ENCODE measurements around the gene ATG9A.
"Not testable (repeated sequence)": the region's sequence is repeated elsewhere in the genome, so short reads cannot be mapped to it uniquely, and the experiment has no call there.

Gene ATG9A

DNA sequence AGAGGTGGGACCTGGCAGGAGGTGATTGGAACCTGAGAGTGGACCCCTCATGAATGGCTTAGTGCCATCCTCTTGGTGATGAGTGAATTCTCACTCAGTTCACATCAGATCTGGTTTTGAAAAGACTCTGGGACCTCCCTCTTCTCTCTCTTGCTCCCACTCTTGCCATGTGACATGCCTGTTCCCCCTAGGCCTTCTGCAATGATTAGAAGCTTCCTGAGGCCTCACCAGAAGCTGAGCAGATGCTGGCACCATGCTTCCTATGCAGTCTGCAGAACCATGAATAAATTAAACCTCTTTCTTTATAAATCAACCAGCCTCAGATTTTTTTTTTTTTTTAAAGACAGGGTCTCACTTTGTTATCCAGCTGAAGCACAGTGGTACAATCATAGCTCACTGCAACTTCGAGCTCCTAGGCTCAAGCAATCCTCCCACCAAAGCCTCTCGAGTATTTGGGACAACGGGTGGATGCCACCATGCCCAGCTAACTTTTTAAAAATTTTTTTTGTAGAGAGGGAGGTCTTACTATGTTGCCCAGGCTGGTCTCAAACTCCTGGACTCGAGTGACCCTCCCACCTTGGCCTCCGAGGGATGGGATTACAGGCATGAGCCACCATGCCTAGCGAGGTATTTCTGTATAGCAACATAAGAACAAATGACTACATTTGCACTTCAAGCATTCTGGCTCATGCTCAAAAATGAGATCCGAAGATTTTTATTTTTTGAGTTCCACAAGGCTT lies 24.8 kb downstream of the ATG9A start:
- DNase-seq = no peak

DNA sequence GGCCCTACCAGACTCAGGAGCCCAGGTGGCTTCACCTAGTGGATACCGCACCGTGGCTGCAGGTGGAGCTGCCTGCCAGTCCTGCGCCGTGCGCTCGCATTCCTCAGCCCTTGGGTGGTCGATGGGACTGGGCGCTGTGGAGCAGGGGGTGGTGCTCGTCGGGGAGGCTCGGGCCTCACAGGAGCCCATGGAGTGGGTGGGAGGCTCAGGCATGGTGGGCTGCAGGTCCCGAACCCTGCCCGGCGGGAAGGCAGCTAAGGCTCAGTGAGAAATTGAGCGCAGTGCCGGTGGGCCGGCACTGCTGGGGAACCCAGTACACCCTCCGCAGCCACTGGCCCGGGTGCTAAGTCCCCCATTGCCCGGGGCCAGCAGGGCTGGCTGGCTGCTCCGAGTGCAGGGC lies 28.1 kb downstream of the ATG9A start:
- DNase-seq = not testable (repeated sequence)

DNA sequence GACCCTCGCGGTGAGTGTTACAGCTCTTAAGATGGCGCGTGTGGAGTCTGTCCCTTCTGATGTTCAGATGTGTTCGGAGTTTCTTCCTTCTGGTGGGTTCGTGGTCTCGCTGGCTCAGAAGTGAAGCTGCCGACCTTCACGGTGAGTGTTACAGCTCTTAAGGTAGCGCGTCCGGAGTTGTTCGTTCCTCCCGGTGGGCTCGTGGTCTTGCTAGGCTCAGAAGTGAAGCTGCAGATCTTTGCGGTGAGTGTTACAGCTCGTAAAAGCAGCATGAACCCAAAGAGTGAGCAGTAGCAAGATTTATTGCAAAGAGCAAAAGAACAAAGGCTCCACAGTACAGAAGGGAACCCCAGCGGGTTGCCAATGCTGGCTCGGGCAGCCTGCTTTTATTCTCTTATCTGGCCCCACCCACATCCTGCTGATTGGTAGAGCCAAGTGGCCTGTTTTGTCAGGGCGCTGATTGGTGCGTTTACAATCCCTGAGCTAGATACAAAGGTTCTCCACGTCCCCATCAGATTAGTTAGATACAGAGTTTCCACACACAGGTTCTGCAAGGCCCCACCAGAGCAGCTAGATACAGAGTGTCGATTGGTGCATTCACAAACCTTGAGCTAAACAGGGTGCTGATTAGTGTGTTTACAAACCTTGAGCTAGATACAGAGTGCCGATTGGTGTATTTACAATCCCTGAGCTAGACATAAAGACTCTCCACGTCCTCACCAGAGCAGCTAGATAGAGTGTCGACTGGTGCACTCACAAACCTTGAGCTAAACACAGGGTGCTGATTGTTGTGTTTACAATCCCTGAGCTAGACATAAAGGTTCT lies 28.7 kb downstream of the ATG9A start:
- peak; percentile 41 for DNase-seq

DNA sequence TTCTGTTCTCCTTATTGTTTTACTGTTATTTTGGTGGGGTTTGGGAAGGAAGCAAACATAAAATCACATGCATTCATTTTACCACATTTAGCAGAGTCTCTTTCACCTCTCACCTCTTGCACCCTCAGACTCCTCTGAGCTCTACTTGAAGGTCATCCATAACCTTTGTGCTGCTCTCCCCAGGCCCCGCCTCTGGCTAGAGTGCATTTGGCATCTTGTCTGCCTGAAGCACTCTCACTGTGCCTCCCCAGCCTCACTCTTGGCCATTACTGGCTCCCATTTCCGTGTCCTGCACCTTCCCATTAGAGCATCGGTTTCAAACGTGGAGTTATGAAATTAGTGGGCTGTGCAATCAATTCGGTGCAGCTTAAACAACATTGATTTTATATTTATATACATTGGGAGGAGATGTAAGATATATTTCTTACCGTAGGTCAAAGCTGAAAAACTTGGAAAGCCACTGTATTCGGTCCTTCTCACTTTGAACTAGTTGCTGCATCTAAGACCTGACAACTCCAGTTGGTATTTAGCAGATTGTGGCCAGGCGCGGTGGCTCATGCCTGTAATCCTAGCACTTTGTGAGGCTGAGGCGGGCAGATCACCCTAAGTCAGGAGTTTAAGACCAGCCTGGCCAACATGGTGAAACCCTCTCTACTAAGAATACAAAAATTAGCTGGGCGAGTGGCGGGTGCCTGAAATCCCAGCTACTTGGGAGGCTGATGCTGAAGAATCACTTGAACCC lies 29.8 kb downstream of the ATG9A start:
- no peak for DNase-seq

DNA sequence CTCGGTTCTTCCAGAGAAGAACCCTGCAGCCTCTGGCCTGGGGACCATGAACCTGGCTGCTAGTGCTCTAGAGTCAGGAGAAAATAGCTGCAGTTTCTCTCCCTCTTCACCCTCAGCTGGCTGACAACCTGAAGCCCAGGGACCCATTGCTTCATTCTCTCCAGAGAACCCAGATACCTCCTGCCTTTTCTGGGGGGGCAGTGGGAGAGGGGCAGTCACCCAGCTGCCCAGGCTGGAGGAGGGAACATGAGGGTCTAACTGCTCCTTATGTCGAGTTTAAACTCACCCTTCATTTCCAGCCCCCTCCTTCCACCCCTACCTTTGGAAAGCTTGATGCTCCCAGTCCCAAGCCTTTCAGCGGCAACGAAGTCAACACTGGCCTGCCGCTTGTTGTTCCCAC lies 30.5 kb downstream of the ATG9A start:
- DNase-seq = no peak

DNA sequence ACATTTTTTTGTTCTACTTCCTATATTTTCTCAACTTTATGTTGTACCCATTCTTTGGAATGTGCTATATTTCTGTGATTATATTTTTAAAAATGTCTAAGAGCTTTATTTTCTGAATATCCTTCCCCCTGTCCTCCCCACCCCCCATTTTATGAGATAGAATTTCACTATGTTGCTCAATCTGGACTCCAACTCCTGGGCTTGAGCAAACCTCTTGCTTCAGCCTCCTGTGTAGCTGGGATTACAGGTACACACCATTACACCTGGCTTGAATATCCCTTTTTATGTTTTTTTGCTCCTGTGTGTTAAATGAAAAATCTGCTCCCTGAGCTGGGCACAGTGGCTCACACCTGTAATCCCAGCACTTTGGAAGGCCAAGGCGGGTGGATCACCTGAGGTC lies 32.0 kb downstream of the ATG9A start:
- DNase-seq = no peak

DNA sequence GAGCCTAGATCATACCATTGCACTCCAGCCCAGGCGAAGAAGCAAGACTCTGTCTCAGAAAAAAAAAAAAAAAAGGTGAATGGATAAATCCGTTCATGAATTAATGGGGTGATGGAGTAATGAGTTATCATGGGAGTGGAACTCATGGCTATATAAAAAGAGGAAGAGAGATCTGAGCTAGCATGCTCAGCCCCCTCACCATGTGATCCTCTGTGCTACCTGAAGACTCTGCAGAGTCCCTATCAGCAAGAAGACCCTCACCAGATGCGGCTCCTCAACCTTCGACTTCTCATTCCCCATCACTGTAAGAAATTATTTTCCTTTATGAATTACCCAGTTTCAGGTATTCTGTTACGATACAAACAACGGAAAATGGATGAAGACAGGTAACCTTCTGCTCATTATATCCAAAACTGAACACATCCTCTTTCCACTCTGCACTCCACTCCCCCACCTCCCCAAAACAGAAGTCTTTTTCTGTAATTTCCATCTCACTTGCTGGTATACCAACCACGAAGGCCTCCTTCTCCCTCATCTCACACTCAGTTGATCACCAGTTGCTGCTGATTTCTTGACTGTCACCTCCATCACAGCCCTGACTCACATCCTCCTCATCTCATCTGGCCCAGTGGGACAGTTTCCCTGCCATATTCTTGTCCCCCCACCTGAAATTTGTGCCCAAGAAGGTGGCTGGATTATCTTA lies 42.5 kb downstream of the ATG9A start:
- DNase-seq = no peak

DNA sequence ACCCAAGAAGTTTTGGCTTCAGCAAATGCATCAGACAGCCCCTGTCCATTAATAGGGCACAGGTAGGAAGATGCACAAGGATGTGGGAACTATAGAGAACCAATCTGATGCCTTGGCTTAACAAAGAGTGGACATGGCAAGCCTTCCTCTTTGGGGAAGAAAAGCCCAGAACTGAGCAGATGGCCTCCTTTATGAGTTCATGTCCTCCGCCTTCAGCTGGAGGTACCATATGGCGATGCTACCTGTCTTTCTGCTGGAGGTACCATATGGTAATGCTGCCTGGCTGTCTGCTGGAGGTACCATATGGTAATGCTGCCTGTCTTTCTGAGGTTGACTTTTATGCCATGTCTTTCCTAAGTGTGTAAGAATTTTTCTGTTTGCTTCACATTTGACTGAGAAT lies 45.3 kb downstream of the ATG9A start:
- DNase-seq = no peak

DNA sequence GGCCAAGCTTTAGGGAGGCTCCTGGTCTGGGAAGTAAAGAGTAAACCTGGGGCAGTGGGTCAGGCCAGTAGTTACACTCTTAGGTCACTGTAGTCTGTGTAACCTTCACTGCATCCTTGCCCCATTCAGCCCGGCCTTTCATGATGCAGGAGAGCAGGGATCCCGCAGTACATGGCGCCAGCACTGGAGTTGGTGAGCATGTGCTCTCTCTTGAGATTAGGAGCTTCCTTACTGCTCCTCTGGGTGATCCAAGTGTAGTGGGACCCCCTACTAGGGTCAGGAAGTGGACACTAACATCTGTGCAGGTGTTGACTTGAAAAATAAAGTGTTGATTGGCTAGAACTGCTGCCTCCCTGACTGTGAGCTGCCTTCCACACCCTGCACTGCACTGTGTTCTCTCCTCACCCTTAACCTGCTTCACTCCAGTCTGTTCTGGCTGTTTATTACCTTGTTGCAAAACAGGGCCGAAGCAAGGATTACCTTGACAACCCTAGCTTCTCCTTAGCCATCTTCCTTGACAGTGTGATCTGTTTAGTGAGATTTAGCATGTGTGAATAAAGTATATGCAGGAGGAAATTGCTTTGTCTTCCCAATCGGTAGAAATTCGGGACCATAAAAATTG lies 46.2 kb downstream of the ATG9A start:
- DNase-seq = no peak

DNA sequence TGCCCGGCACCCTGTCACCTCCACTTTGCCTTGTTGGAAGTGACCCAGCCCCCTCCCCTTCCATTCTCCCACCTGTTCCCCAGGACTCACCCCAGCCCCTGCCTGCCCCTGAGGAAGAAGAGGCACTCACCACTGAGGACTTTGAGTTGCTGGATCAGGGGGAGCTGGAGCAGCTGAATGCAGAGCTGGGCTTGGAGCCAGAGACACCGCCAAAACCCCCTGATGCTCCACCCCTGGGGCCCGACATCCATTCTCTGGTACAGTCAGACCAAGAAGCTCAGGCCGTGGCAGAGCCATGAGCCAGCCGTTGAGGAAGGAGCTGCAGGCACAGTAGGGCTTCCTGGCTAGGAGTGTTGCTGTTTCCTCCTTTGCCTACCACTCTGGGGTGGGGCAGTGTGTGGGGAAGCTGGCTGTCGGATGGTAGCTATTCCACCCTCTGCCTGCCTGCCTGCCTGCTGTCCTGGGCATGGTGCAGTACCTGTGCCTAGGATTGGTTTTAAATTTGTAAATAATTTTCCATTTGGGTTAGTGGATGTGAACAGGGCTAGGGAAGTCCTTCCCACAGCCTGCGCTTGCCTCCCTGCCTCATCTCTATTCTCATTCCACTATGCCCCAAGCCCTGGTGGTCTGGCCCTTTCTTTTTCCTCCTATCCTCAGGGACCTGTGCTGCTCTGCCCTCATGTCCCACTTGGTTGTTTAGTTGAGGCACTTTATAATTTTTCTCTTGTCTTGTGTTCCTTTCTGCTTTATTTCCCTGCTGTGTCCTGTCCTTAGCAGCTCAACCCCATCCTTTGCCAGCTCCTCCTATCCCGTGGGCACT lies 46.9 kb downstream of the ATG9A start:
- DNase-seq = no peak

DNA sequence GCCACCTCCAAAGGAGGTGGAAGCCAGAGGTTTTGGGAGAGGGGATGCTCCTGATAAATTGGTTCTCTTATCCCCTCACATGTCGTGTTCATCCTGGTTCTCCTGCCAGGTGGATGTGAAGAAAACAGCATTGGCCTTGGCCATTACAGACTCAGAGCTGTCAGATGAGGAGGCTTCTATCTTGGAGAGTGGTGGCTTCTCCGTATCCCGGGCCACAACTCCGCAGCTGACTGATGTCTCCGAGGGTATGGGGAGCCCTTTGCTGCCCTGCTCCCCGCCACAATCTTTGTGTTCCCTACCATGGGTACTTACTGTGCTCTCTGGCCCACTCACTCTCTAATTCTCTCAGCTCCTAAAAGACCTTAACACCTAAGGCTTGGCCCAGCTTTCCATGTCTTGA lies 47.9 kb downstream of the ATG9A start:
- DNase-seq = no peak

DNA sequence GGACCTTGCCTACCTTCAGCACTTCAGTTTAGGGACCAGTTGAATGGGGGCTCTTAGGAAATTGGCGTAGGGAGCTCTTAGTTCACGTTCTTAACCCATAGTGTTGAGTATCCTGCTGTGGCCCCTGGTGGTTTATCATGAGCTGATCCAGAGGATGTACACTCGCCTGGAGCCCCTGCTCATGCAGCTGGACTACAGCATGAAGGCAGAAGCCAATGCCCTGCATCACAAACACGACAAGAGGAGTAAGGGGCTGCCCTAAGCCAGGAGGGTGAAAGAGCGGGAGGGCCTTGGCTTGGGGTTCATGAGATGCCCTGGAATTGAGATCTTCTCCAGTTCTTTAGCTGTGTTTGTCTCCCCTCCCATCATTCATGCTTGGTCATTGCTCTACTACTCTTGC lies 48.5 kb downstream of the ATG9A start:
- DNase-seq = no peak

DNA sequence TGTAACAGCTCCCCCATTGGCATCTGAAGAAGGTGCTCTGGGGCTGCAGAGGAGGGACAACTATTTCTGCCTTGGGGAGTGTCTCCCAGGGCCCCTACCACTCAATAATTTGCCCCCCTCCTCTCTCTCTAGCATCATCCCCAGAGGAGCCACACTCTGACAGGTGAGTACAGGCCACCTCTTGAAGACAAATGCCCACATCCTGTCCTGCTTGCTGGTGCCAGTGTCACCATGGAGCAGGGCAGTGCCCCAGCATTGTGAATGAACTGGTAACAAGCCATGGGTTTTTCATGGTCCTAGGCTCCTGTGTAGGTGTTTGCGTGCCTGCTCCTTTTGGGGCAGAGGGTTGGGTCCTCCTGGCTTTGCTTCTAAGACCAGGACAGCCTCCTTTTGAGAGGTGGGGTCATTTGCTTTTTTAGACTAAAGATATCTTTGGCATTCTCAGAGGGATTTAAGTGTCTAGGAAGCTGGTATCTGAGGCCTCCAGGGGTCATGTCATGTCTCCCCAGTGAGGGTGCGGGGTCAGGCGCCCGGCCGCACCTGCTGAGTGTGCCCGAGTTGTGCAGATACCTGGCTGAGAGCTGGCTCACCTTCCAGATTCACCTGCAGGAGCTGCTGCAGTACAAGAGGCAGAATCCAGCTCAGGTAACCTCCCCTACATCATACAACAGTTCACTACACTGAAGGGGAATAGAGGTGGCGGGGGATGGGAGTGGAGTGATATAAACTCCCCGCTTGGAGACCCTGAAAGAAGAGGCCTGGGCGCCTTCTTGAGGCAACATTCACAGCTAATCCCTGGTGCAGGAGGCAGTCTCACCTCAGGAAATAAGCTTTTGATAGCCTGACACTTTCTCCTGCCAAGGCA lies 49.6 kb downstream of the ATG9A start:
- no peak for DNase-seq

DNA sequence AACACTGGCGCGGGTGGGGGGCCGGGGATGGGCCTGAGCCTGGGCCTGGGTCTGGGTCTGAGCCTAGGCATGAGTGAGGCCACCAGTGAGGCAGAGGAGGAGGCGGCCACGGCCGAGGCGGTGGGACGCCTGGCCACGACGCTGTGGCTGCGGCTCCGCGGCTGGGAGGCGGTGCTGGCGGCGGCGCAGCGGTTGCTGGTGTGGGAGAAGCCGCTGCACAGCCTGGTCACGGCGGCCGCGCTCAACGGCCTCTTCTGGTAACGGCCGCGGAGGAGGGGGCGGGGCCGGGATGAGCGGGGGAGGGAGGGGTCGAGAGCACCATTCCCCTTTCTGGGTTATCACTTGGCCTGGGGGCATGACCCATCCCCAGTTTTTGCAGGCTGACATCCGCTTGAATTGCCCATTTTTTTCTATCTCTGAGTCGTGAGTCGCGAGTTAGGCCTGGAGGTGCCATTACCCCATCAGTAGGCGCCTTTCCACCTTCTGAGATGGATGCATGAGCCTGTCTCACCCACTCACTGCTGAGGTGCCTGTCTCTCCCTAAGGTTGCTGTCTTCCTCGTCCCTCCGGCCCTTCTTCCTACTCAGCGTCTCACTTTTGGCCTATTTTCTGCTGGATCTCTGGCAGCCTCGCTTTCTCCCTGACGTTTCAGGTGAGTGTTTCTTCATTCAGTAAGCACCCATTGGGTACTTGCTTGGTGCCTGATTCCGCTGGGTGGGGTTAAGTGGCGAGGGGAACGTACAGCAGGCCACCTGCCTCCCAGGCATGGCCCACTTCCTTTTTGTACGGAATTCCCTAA lies 50.9 kb downstream of the ATG9A start:
- DNase-seq = peak; percentile 29

DNA sequence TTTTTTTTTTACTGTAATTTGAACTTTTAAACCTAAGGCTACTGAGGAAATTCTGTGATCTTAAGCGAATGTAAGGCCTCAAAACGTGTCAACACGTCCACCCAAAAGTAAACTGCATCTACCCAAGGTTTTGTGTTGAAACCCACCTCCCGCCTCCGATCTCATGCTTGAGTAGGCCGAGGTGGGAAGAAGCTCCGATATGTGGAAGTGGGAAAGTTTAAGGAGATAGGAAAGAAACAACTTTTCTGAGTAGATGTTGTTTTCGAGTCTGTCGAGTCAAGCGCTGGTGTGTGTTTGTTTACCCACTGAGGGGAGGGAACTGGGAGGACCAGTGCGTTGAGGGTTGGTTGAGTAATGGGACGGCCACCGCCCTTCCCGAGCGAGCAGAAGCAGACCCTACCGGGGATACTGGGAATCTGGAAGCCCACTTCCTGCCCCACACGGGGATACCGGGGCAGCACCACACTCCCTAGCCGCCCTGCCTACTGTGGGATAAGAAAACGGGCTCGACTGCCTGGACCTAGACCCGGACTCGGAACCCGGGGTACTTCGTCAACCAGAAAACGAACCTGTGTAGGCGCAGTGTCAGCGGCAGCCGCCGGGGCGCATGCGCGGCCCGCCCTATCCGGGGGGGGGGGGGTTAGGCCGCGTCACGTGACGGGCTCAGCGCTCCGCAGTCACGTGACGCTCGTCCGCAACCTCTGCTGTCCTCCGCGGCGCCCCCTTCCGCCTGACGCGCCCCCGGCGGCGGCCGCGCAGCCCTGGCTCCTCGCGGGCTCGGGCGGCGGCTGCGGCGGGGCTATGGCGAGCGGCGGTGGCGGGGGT lies 51.7 kb downstream of the ATG9A start, which contains the start of gene RETREG2:
TSS of gene RETREG2 (plus strand) at position 724 of the 825 bp plus-strand sequence. CDS start at position 802, 78 bp downstream.
- DNase-seq = peak; percentile 78

DNA sequence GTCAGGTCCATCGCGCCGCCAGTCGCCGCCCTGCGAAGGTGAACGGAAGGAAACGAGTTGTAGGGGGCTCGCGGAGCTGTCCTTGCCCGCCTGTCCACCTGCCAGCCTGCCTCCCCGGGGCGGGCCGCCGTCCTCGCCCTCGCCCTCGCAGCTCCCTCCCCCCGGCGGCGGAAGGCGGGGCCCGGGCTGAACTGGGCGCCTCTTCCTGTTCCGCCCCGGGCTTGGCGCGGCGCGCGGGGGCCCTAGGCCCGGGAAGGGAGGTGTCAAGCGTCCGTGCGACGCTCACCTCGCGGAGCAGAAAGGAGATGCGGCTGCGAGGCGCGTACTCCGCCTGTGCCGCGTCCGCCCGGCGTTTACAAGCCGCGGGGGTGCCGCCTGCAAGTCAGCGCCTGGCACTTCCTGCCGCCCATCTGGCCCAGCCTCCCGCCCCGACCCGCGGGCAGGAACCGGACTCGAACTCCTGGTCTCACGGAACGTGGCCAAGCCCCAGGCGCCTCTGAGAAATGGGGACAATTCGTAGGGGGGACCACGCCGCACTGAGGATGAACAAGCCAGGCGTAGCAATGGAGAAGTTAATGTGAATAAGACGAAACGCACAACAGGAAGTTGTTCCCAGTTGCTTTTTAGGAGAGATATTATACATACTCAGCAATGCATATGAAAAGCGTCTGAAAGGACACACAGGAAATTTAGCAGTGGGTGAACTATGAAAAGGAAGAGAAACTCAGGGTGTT lies 52.5 kb downstream of the ATG9A start, which contains the start of gene CNPPD1:
TSS of gene CNPPD1 (minus strand) at position 108 of the 734 bp plus-strand sequence. CDS start at position 11, 97 bp downstream.
- DNase-seq = peak; percentile 87

DNA sequence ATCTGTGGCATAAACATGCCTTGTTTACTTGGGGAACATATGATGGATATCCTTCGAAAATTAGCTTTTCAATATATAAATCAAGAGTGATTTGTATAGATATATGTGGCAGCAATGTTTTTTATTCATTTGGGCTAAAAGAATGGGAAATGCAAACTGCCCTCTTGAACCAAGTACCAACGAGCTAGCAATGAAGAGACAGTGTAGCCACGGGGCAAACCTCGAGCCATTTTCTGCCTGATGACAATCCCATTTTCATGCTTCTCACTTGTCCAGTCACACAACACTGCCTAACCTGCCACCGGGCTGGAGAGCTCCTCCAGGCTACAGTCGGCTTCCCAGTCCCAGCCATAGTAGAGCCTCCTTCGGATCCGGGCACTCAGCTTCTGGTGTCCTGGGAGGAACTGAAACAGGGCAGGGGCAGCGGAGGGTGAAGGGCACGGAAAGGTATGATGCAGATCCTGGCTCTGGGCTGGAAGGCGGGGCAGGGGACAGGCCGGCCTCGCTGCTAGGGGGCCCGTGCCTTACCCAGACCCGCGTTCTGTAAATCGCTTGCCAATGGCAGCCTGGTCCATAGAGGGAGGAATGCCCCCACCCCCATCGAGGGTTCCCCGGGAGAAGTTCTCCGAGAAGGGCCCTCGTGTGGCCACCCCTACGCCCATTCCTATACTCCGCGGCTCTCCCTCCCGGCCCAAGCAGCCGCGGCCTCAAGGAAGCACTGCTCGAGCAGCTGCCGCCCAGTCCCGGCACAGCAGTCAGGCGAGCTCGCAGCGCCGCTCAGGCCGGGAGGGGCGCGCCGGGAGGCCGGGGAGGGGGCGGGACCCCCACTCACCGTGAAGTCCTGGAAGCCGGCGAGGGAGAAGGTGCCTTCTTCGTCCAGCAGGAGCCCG lies 53.3 kb downstream of the ATG9A start:
- no peak for DNase-seq
